Daoy (cell line): ENCODE results near the gene ATF7IP2. TPM values are rescaled to one million over a fixed set of nuclear protein-coding genes. Genes with fewer than 3 reads are reported as not detected.

Experiments
- DNase-seq: peaks from one replicate; pipeline ENCODE4 v3.0.0-alpha.2; 2015; ENCODE audit warnings: low read depth
- total RNA-seq: library from RNA; depleted of rRNA; stranded (reverse); fragments of >200 nt; shearing (Covaris generic); gene quantifications from 2 replicates; pipeline ENCODE4 v1.2.3, GENCODE V29; 2014; rRNA removed

ATF7IP2 gene
- total RNA-seq, 1 experiment from 2014 or later: 14.7 TPM

GRCh38 chr16:10511829-10512228 lies 126.0 kb downstream of the ATF7IP2 start:
- peak; percentile 15 for DNase-seq

GRCh38 chr16:10514369-10515055 lies 128.7 kb downstream of the ATF7IP2 start:
- peak; percentile 37 for DNase-seq

- DNase-seq: no peak
Measured at GRCh38 chr16:10517868-10518267, 132.0 kb downstream of the ATF7IP2 start.

- no peak for DNase-seq
Measured at GRCh38 chr16:10518479-10519041, 132.7 kb downstream of the ATF7IP2 start.

- no peak for DNase-seq
Measured at GRCh38 chr16:10519297-10519696, 133.4 kb downstream of the ATF7IP2 start.

GRCh38 chr16:10519929-10520868 lies 134.3 kb downstream of the ATF7IP2 start:
- DNase-seq: no peak

GRCh38 chr16:10520869-10521578 lies 135.2 kb downstream of the ATF7IP2 start:
- no peak for DNase-seq

- peak; percentile 58 for DNase-seq
Measured at GRCh38 chr16:10521681-10522274, 135.9 kb downstream of the ATF7IP2 start.

GRCh38 chr16:10522966-10523365 lies 137.1 kb downstream of the ATF7IP2 start:
- no peak for DNase-seq

GRCh38 chr16:10525214-10525825 lies 139.5 kb downstream of the ATF7IP2 start:
- DNase-seq: no peak

GRCh38 chr16:10526962-10527361 lies 141.1 kb downstream of the ATF7IP2 start:
- no peak for DNase-seq

- no peak for DNase-seq
Measured at GRCh38 chr16:10528635-10529034, 142.8 kb downstream of the ATF7IP2 start.

GRCh38 chr16:10529895-10530669 lies 144.2 kb downstream of the ATF7IP2 start:
- no peak for DNase-seq

GRCh38 chr16:10530685-10531084 lies 144.8 kb downstream of the ATF7IP2 start:
- no peak for DNase-seq

GRCh38 chr16:10531582-10531981 lies 145.7 kb downstream of the ATF7IP2 start:
- DNase-seq: no peak

Other genes starting within 250 kb of the ATF7IP2 start
- 2.7 and 4.8 TPM in 2 replicates for gene GRIN2A, start 203.6 kb upstream of the ATF7IP2 start, total RNA-seq
- 14.2 and 15.5 TPM in 2 replicates for gene EMP2, start 194.5 kb downstream of the ATF7IP2 start, total RNA-seq